Hematopoietic multipotent progenitor cell (in vitro differentiated cells): Measurements from ENCODE around the gene ARID5B. TPM values are rescaled to one million over a fixed set of nuclear protein-coding genes. Genes with fewer than 3 reads are reported as not detected.

Experiments
- DNase-seq, 3 donors: peaks; one replicate each; pipeline ENCODE4 v3.0.0-alpha.2; 2011 to 2015; ENCODE audit warnings: low read depth in 2 of 3, low spot score in 2 of 3
- total RNA-seq: library from RNA; depleted of rRNA; stranded (reverse); fragments of >200 nt; gene quantifications from one replicate; pipeline ENCODE4 v1.2.3, GENCODE V29; 2012

Gene ARID5B
- total RNA-seq, 1 donor = 11.3 TPM

- no peak for DNase-seq
These were observed 219.7 kb downstream of the ARID5B start for GRCh38 chr10:62121187-62121530.

GRCh38 chr10:62127975-62128374 lies 226.5 kb downstream of the ARID5B start:
- no peak for DNase-seq

GRCh38 chr10:62130948-62131347 lies 229.4 kb downstream of the ARID5B start:
- DNase-seq = no peak

GRCh38 chr10:62131724-62132123 lies 230.2 kb downstream of the ARID5B start:
- DNase-seq = no peak

- DNase-seq = no peak
These were observed 232.1 kb downstream of the ARID5B start for GRCh38 chr10:62133618-62134017.

- no peak for DNase-seq
These were observed 235.4 kb downstream of the ARID5B start for GRCh38 chr10:62136931-62137330.

Other genes with a start within 250 kb of the ARID5B start
- gene CABCOCO1, start 238.8 kb upstream of the ARID5B start, total RNA-seq = not detected